ENCODE results near the gene SHOC2. TPM values are rescaled to one million over a fixed set of nuclear protein-coding genes. Genes with fewer than 3 reads are reported as not detected.

The SHOC2 gene
- total and polyA plus RNA-seq, 2 experiments from 2014 or later, result 23.3 to 33.3 TPM

DNA sequence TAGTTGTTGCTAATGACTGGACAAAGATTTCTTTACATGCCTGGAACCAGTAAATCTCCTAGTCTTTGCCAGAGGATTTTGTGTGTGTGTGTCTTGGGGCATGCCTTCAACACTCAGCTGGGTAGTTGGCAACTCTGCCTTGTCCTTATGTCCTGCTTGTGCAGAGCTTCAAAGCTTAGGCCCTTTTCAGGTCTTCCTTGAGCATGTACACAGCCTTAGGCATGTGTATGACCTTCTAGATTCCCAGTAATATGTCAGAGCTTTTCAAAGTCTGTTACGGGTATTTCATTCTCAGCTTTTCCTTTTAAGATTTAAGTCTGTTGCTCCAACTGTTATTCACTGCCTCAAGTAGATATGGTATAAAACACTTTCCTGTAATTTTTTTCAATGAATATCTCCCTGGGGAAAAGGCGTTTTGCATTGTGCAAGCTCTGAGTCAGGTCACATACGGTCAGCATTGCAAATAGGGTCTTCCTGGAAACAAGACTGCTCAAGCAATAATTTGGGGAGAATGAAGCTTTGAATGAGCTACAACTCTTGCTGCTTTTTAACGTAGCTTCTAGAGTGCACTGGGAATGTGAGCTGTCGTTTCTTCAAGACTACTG is 25.5 kb downstream of the SHOC2 start:
- peaks cover 8% of the 10 kb centered on the region for H4K20me1 ChIP-seq (replicated peaks; ENCODE audit: insufficient read depth)
- no peak overlapping the region for H3K27ac Mint-ChIP-seq
- H3K9me3 Mint-ChIP-seq, result no peaks in the 10 kb centered on the region
- no peak overlapping the region for H3K4me3 Mint-ChIP-seq
- TF ChIP-seq, protein P1, sequence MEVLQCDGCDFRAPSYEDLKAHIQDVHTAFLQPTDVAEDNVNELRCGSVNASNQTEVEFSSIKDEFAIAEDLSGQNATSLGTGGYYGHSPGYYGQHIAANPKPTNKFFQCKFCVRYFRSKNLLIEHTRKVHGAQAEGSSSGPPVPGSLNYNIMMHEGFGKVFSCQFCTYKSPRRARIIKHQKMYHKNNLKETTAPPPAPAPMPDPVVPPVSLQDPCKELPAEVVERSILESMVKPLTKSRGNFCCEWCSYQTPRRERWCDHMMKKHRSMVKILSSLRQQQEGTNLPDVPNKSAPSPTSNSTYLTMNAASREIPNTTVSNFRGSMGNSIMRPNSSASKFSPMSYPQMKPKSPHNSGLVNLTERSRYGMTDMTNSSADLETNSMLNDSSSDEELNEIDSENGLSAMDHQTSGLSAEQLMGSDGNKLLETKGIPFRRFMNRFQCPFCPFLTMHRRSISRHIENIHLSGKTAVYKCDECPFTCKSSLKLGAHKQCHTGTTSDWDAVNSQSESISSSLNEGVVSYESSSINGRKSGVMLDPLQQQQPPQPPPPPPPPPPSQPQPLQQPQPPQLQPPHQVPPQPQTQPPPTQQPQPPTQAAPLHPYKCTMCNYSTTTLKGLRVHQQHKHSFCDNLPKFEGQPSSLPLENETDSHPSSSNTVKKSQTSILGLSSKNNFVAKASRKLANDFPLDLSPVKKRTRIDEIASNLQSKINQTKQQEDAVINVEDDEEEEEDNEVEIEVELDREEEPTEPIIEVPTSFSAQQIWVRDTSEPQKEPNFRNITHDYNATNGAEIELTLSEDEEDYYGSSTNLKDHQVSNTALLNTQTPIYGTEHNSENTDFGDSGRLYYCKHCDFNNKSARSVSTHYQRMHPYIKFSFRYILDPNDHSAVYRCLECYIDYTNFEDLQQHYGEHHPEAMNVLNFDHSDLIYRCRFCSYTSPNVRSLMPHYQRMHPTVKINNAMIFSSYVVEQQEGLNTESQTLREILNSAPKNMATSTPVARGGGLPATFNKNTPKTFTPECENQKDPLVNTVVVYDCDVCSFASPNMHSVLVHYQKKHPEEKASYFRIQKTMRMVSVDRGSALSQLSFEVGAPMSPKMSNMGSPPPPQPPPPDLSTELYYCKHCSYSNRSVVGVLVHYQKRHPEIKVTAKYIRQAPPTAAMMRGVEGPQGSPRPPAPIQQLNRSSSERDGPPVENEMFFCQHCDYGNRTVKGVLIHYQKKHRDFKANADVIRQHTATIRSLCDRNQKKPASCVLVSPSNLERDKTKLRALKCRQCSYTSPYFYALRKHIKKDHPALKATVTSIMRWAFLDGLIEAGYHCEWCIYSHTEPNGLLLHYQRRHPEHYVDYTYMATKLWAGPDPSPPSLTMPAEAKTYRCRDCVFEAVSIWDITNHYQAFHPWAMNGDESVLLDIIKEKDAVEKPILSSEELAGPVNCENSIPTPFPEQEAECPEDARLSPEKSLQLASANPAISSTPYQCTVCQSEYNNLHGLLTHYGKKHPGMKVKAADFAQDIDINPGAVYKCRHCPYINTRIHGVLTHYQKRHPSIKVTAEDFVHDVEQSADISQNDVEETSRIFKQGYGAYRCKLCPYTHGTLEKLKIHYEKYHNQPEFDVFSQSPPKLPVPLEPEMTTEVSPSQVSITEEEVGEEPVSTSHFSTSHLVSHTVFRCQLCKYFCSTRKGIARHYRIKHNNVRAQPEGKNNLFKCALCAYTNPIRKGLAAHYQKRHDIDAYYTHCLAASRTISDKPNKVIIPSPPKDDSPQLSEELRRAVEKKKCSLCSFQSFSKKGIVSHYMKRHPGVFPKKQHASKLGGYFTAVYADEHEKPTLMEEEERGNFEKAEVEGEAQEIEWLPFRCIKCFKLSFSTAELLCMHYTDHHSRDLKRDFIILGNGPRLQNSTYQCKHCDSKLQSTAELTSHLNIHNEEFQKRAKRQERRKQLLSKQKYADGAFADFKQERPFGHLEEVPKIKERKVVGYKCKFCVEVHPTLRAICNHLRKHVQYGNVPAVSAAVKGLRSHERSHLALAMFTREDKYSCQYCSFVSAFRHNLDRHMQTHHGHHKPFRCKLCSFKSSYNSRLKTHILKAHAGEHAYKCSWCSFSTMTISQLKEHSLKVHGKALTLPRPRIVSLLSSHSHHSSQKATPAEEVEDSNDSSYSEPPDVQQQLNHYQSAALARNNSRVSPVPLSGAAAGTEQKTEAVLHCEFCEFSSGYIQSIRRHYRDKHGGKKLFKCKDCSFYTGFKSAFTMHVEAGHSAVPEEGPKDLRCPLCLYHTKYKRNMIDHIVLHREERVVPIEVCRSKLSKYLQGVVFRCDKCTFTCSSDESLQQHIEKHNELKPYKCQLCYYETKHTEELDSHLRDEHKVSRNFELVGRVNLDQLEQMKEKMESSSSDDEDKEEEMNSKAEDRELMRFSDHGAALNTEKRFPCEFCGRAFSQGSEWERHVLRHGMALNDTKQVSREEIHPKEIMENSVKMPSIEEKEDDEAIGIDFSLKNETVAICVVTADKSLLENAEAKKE (CRISPR knock-in tag; IDR thresholded peaks at IDR 0.05), result no peak
- no peak for TF ChIP-seq EZH2phosphoT487 (IDR thresholded peaks at IDR 0.05; ENCODE audit: unreplicated experiment)
- TF ChIP-seq POLR2AphosphoS5 (IDR thresholded peaks at IDR 0.05; ENCODE audit: low read depth), result no peak
- no peak for TF ChIP-seq JUNB (IDR thresholded peaks at IDR 0.05; ENCODE audit: unreplicated experiment)
- H3F3A ChIP-seq (replicated peaks; ENCODE audit: low read depth), result no peaks in the 10 kb centered on the region
- peaks cover 20% of the 10 kb centered on the region for H3K4me1 ChIP-seq (ENCODE audit: insufficient read depth)
- no peak overlapping the region for H3K4me3 ChIP-seq
- no peaks in the 10 kb centered on the region for H3K27me3 ChIP-seq (ENCODE audit: insufficient read depth)
- no peak overlapping the region for H3K27ac ChIP-seq (ENCODE audit: low read depth)
- H3K36me3 Mint-ChIP-seq (ENCODE audit: low read depth), result peaks cover 4% of the 10 kb centered on the region; the same call in 2 of the 3 replicates
- H3K36me3 ChIP-seq (ENCODE audit: insufficient read depth), result no peaks in the 10 kb centered on the region
- H3K4me2 ChIP-seq, result no peak overlapping the region
- H3K4me1 Mint-ChIP-seq, result peaks cover 29% of the 10 kb centered on the region
- H2AFZ ChIP-seq, result no peak overlapping the region
- ATAC-seq, result no peak
- H3K9me2 ChIP-seq (ENCODE audit: insufficient read depth), result no peaks in the 10 kb centered on the region
- no peak for DNase-seq (ENCODE audit: low spot score)
- peaks cover 2% of the 10 kb centered on the region for H3K27me3 Mint-ChIP-seq (ENCODE audit: insufficient read depth, low read depth, poor library complexity)
- H3K79me2 ChIP-seq (replicated peaks; ENCODE audit: insufficient read depth), result peaks cover 80% of the 10 kb centered on the region

DNA sequence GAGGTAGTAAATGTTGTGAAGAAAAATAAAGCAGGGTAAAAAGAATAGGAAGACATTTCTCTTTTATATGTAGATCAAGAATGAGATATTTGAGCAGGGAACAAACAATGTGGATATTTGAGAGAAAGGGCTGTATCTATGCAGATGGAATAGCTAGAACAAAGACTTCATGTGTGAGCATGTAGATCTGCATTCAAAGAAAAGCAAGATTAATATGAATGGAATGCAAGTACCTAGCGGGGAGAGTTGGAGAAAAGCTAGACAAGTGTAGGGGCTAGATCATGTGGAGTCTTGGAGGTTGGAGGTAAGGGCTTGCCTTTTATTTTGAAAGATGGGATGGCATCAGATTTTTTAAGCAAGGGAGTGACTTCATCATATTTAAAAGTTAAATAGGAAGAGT is 27.1 kb downstream of the SHOC2 start:
- no peak for ATAC-seq
- H3K36me3 ChIP-seq (ENCODE audit: insufficient read depth), result no peaks in the 10 kb centered on the region
- no peak overlapping the region for H3K4me2 ChIP-seq
- TF ChIP-seq POLR2AphosphoS5 (IDR thresholded peaks at IDR 0.05; ENCODE audit: low read depth) (no peak), EZH2phosphoT487 (IDR thresholded peaks at IDR 0.05; ENCODE audit: unreplicated experiment) (no peak), ZNF114 (CRISPR knock-in tag; IDR thresholded peaks at IDR 0.05) (no peak), JUNB (IDR thresholded peaks at IDR 0.05; ENCODE audit: unreplicated experiment) (no peak), EZH2 (IDR thresholded peaks at IDR 0.05; ENCODE audit: low read depth, unreplicated experiment) (no peak)
- TF ChIP-seq, protein P2, sequence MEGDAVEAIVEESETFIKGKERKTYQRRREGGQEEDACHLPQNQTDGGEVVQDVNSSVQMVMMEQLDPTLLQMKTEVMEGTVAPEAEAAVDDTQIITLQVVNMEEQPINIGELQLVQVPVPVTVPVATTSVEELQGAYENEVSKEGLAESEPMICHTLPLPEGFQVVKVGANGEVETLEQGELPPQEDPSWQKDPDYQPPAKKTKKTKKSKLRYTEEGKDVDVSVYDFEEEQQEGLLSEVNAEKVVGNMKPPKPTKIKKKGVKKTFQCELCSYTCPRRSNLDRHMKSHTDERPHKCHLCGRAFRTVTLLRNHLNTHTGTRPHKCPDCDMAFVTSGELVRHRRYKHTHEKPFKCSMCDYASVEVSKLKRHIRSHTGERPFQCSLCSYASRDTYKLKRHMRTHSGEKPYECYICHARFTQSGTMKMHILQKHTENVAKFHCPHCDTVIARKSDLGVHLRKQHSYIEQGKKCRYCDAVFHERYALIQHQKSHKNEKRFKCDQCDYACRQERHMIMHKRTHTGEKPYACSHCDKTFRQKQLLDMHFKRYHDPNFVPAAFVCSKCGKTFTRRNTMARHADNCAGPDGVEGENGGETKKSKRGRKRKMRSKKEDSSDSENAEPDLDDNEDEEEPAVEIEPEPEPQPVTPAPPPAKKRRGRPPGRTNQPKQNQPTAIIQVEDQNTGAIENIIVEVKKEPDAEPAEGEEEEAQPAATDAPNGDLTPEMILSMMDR (conservative IDR thresholded peaks at IDR 0.05; ENCODE audit: low read depth in 2 of 2), result no peak

More for the DNA sequence above, 27.1 kb downstream of the SHOC2 start:
- Histone ChIP-seq H2AFZ (no peak overlapping the region), H3K4me1 (ENCODE audit: insufficient read depth) (peaks cover 20% of the 10 kb centered on the region), H3K27ac (ENCODE audit: low read depth) (no peak overlapping the region), H3K9me2 (ENCODE audit: insufficient read depth) (no peaks in the 10 kb centered on the region), H3K27me3 (ENCODE audit: insufficient read depth) (no peaks in the 10 kb centered on the region), H3K4me3 (no peak overlapping the region), H3F3A (replicated peaks; ENCODE audit: low read depth) (no peaks in the 10 kb centered on the region), H4K20me1 (replicated peaks; ENCODE audit: insufficient read depth) (peaks cover 8% of the 10 kb centered on the region), H3K79me2 (replicated peaks; ENCODE audit: insufficient read depth) (peaks cover 64% of the 10 kb centered on the region)
- H3K4me3 Mint-ChIP-seq, result no peak overlapping the region
- H3K36me3 Mint-ChIP-seq (ENCODE audit: low read depth), result no peaks in the 10 kb centered on the region; the same call in 2 of the 3 replicates
- H3K4me1 Mint-ChIP-seq, result peaks cover 28% of the 10 kb centered on the region
- no peak for DNase-seq (ENCODE audit: low spot score)
- H3K9me3 Mint-ChIP-seq, result no peaks in the 10 kb centered on the region
- H3K27ac Mint-ChIP-seq, result peak overlapping the region; percentile 63
- H3K27me3 Mint-ChIP-seq (ENCODE audit: insufficient read depth, low read depth, poor library complexity), result peaks cover 2% of the 10 kb centered on the region
